Memory B cell (primary cell): Measurements from ENCODE around the gene MYOG.

Source experiments
- ATAC-seq: fragments of 150-1000 bp; cut with Tn5 transposase; 2 replicates; pipeline ENCODE4 v1.10.0; 2021; ENCODE audit warnings: low read depth, mild to moderate bottlenecking, moderate library complexity
- DNase-seq, 2 donors: peaks; one replicate each; pipeline ENCODE4 v3.0.0; 2022; ENCODE audit warnings: low spot score in 2 of 2
- H3K27ac Mint-ChIP-seq: one replicate; pipeline ENCODE4 v1.8.0; 2022; ENCODE audit warnings: mild to moderate bottlenecking, moderate library complexity, mixed read lengths
- H3K27me3 Mint-ChIP-seq: one replicate; pipeline ENCODE4 v1.8.0; 2022; ENCODE audit warnings: mixed read lengths
- H3K36me3 Mint-ChIP-seq: one replicate; pipeline ENCODE4 v1.8.0; 2022; ENCODE audit warnings: mild to moderate bottlenecking, mixed read lengths
- H3K4me1 Mint-ChIP-seq: one replicate; pipeline ENCODE4 v1.8.0; 2022; ENCODE audit warnings: mixed read lengths
- H3K4me3 Mint-ChIP-seq: one replicate; pipeline ENCODE4 v1.8.0; 2022; ENCODE audit warnings: mild to moderate bottlenecking, moderate library complexity, mixed read lengths
- H3K9me3 Mint-ChIP-seq: one replicate; pipeline ENCODE4 v1.8.0; 2022; ENCODE audit warnings: mixed read lengths

Gene MYOG

GRCh38 chr1:203085528-203086406 lies at the start of gene MYOG:
Gene MYOG (minus strand): TSS chr1:203086012. CDS start chr1:203085961, 51 bp downstream.
- Mint-ChIP-seq H3K36me3 (no peaks in the 10 kb centered on the region), H3K9me3 (no peaks in the 10 kb centered on the region), H3K27ac (no peak within 1 kb of the TSS), H3K4me1 (peaks cover 2% of the 10 kb centered on the region), H3K27me3 (peaks cover 18% of the 10 kb centered on the region), H3K4me3 (no peak within 1 kb of the TSS)
- no peak for ATAC-seq
- DNase-seq = no peak

- Mint-ChIP-seq H3K9me3 (no peaks in the 10 kb centered on the region), H3K27me3 (peaks cover 13% of the 10 kb centered on the region), H3K4me3 (no peak overlapping the region), H3K27ac (no peak overlapping the region), H3K4me1 (peaks cover 6% of the 10 kb centered on the region), H3K36me3 (no peaks in the 10 kb centered on the region)
- DNase-seq (no peak), ATAC-seq (no peak)
Measured at GRCh38 chr1:203133970-203134725, 48.3 kb upstream of the MYOG start.

GRCh38 chr1:203131548-203132200 lies 45.9 kb upstream of the MYOG start:
- Mint-ChIP-seq H3K9me3 (no peaks in the 10 kb centered on the region), H3K27me3 (peaks cover 18% of the 10 kb centered on the region), H3K36me3 (no peaks in the 10 kb centered on the region), H3K27ac (no peak overlapping the region), H3K4me3 (no peak overlapping the region), H3K4me1 (peaks cover 11% of the 10 kb centered on the region)
- DNase-seq = no peak
- ATAC-seq = no peak

GRCh38 chr1:203130358-203130985 lies 44.7 kb upstream of the MYOG start:
- Mint-ChIP-seq H3K36me3 (no peaks in the 10 kb centered on the region), H3K27ac (no peak overlapping the region), H3K9me3 (no peaks in the 10 kb centered on the region), H3K4me1 (peaks cover 8% of the 10 kb centered on the region), H3K27me3 (peaks cover 15% of the 10 kb centered on the region), H3K4me3 (no peak overlapping the region)
- no peak for ATAC-seq
- no peak for DNase-seq

GRCh38 chr1:203129501-203130231 lies 43.9 kb upstream of the MYOG start:
- Mint-ChIP-seq H3K27me3 (peaks cover 15% of the 10 kb centered on the region), H3K4me1 (peaks cover 8% of the 10 kb centered on the region), H3K27ac (no peak overlapping the region), H3K4me3 (no peak overlapping the region), H3K9me3 (no peaks in the 10 kb centered on the region), H3K36me3 (no peaks in the 10 kb centered on the region)
- ATAC-seq = no peak
- DNase-seq = no peak

- Mint-ChIP-seq H3K4me1 (peaks cover 8% of the 10 kb centered on the region), H3K27ac (no peak overlapping the region), H3K4me3 (no peak overlapping the region), H3K9me3 (no peaks in the 10 kb centered on the region), H3K36me3 (no peaks in the 10 kb centered on the region), H3K27me3 (peaks cover 19% of the 10 kb centered on the region)
- ATAC-seq = no peak
- no peak for DNase-seq
Measured at GRCh38 chr1:203128716-203129500, 43.1 kb upstream of the MYOG start.

- ATAC-seq (no peak), DNase-seq (no peak)
- Mint-ChIP-seq H3K9me3 (no peaks in the 10 kb centered on the region), H3K36me3 (no peaks in the 10 kb centered on the region), H3K4me1 (peaks cover 10% of the 10 kb centered on the region), H3K27me3 (peaks cover 21% of the 10 kb centered on the region), H3K4me3 (no peak overlapping the region), H3K27ac (no peak overlapping the region)
Measured at GRCh38 chr1:203128431-203128715, 42.6 kb upstream of the MYOG start.

GRCh38 chr1:203127666-203128430 lies 42.0 kb upstream of the MYOG start, which contains the start of gene ADORA1:
Gene ADORA1 (plus strand): TSS chr1:203127726. CDS start chr1:203128842, 1,116 bp downstream.
- Mint-ChIP-seq H3K27ac (no peak within 1 kb of the TSS), H3K27me3 (peaks cover 21% of the 10 kb centered on the region), H3K4me1 (peaks cover 10% of the 10 kb centered on the region), H3K36me3 (no peaks in the 10 kb centered on the region), H3K4me3 (peak within 1 kb of the TSS; percentile 0), H3K9me3 (no peaks in the 10 kb centered on the region)
- no peak for DNase-seq
- no peak for ATAC-seq

GRCh38 chr1:203126866-203127665 lies 41.3 kb upstream of the MYOG start:
- H3K4me3 Mint-ChIP-seq = peak overlapping the region; percentile 0
- no peak overlapping the region for H3K27ac Mint-ChIP-seq
- H3K27me3 Mint-ChIP-seq = peaks cover 24% of the 10 kb centered on the region
- no peaks in the 10 kb centered on the region for H3K9me3 Mint-ChIP-seq
- ATAC-seq (no peak), DNase-seq (no peak)
- H3K36me3 Mint-ChIP-seq = no peaks in the 10 kb centered on the region
- H3K4me1 Mint-ChIP-seq = peaks cover 10% of the 10 kb centered on the region

- Mint-ChIP-seq H3K36me3 (no peaks in the 10 kb centered on the region), H3K4me1 (peaks cover 13% of the 10 kb centered on the region), H3K27me3 (peaks cover 27% of the 10 kb centered on the region), H3K27ac (no peak overlapping the region), H3K4me3 (no peak overlapping the region), H3K9me3 (no peaks in the 10 kb centered on the region)
- DNase-seq (no peak), ATAC-seq (no peak)
Measured at GRCh38 chr1:203126151-203126865, 40.5 kb upstream of the MYOG start.

- no peak overlapping the region for H3K4me3 Mint-ChIP-seq
- H3K27me3 Mint-ChIP-seq = peaks cover 38% of the 10 kb centered on the region
- ATAC-seq (no peak), DNase-seq (no peak)
- no peaks in the 10 kb centered on the region for H3K36me3 Mint-ChIP-seq
- peaks cover 13% of the 10 kb centered on the region for H3K4me1 Mint-ChIP-seq
- no peaks in the 10 kb centered on the region for H3K9me3 Mint-ChIP-seq
- H3K27ac Mint-ChIP-seq = no peak overlapping the region
Measured at GRCh38 chr1:203124546-203125317, 38.9 kb upstream of the MYOG start.
